ENCODE measurements around the gene FXYD5.

Gene FXYD5

DNA sequence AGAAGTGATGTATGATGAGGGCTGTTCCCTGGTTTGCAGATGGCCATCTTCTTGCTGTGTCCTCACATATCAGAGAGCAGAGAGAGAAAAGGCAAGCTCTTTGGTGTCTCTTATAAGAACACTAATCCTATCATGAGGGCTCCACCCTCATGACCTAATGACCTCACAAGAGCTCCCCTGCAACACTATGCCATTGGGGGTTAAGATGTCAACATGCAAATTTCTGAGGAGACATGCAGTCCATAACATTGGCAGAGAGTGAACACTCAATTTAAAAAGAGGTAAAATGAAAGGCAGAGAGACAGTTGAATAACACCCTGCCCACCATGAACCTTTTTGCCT, 63.1 kb downstream of the FXYD5 start:
- no peak for DNase-seq

DNA sequence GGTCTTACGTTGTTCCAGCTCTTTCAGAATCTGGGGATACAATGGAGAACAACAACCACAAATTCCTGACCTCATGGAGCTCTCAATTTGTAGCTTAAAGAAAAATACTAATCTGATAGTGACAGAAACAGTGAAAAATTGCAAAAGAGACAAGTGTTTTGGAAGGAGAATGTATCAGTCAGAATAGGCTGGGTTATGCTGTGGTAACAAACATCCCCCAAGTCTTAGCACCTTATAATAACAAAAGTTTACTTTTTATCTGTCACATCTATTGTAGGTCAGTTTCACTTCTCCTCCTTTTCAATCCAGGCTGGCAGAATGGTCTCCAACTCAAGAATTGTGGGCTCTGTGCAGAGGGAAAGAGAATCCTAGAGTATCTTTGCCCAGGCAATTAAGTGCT, 64.5 kb downstream of the FXYD5 start:
- no peak for DNase-seq

Data from NK-92 treated with Interleukin-12 subunit alpha and Interleukin-12 subunit beta, amount 100 ng/mL, for 24 hours (cell line).